PFSK-1 (cell line): Measurements from ENCODE around the gene TTN.

Source experiments
- FOXP2 ChIP-seq: optimal IDR thresholded peaks from 2 replicates; pipeline ENCODE3; 2011; ENCODE audit warnings: borderline replicate concordance, control low read depth, inconsistent platforms; ENCODE audit not compliant: insufficient read depth; ENCODE audit errors: extremely low read length, extremely low read depth
- POLR2AphosphoS5 ChIP-seq: IDR thresholded peaks from 2 replicates; pipeline ENCODE4 v1.6.1; 2012; ENCODE audit warnings: low read depth, mild to moderate bottlenecking, control low read depth, low read length, moderate library complexity
- REST ChIP-seq, 2 experiments: IDR thresholded peaks; 2 replicates each; pipeline versions ENCODE4 v1.6.1 to v1.8.0; 2011 to 2012; ENCODE audit warnings: low read depth in 2 of 2, low read length in 2 of 2, control low read depth in 1 of 2, inconsistent platforms in 1 of 2, mild to moderate bottlenecking in 1 of 2, moderate library complexity in 1 of 2; ENCODE audit not compliant: insufficient read depth in 1 of 2
- SIN3A ChIP-seq: IDR thresholded peaks from 2 replicates; pipeline ENCODE4 v1.6.1; 2012; ENCODE audit warnings: mild to moderate bottlenecking, low read length, moderate library complexity, borderline replicate concordance; ENCODE audit not compliant: insufficient read depth
- TAF1 ChIP-seq: IDR thresholded peaks from 2 replicates; pipeline ENCODE4 v1.6.1; 2012; ENCODE audit warnings: low read length, control low read depth, borderline replicate concordance; ENCODE audit not compliant: insufficient read depth

Gene TTN

GRCh38 chr2:178718283-178718682 lies 88.9 kb downstream of the TTN start:
- no peak for TF ChIP-seq POLR2AphosphoS5
- no peak for TF ChIP-seq SIN3A
- TF ChIP-seq FOXP2: no peak
- no peak for TF ChIP-seq REST (IDR thresholded peaks at IDR 0.05; ENCODE audit: insufficient read depth in 1 of 2, low read depth in 2 of 2, low read length in 2 of 2)
- no peak for TF ChIP-seq TAF1

- TF ChIP-seq POLR2AphosphoS5: no peak
- TF ChIP-seq REST (IDR thresholded peaks at IDR 0.05; ENCODE audit: insufficient read depth in 1 of 2, low read depth in 2 of 2, low read length in 2 of 2): no peak
- TF ChIP-seq FOXP2: no peak
- TF ChIP-seq SIN3A: no peak
- no peak for TF ChIP-seq TAF1
Observed at GRCh38 chr2:178716394-178716793, 90.8 kb downstream of the TTN start.

GRCh38 chr2:178715366-178715765 lies 91.9 kb downstream of the TTN start:
- TF ChIP-seq FOXP2 (no peak), SIN3A (no peak), TAF1 (no peak)

- TF ChIP-seq POLR2AphosphoS5 (no peak), REST (IDR thresholded peaks at IDR 0.05; ENCODE audit: insufficient read depth in 1 of 2, low read depth in 2 of 2, low read length in 2 of 2) (no peak), FOXP2 (no peak), TAF1 (no peak), SIN3A (no peak)
Observed at GRCh38 chr2:178707476-178707875, 99.7 kb downstream of the TTN start.

- TF ChIP-seq POLR2AphosphoS5: no peak
- TF ChIP-seq FOXP2: no peak
- no peak for TF ChIP-seq REST (IDR thresholded peaks at IDR 0.05; ENCODE audit: insufficient read depth in 1 of 2, low read depth in 2 of 2, low read length in 2 of 2)
- no peak for TF ChIP-seq SIN3A
- no peak for TF ChIP-seq TAF1
Observed at GRCh38 chr2:178704876-178705275, 102.3 kb downstream of the TTN start.
